NCI-H2196 (cell line): ENCODE data around the gene CLBA1.

Experiments used
- DNase-seq: peaks from one replicate; lab custom pipeline; 2025; ENCODE audit not compliant: unreplicated experiment; lab: John Stamatoyannopoulos, UW

The CLBA1 gene

GRCh38 chr14:104979758-104980610 lies 5.6 kb upstream of the CLBA1 start:
- peak; percentile 66 for DNase-seq

- no peak for DNase-seq
Measured at GRCh38 chr14:104980611-104981531, 4.7 kb upstream of the CLBA1 start.

GRCh38 chr14:104981699-104982541 lies 3.7 kb upstream of the CLBA1 start:
- no peak for DNase-seq

GRCh38 chr14:104982548-104983230 lies 2.9 kb upstream of the CLBA1 start:
- no peak for DNase-seq

GRCh38 chr14:104983231-104983721 lies 2.3 kb upstream of the CLBA1 start:
- DNase-seq = no peak

GRCh38 chr14:104984056-104984894 lies 1.3 kb upstream of the CLBA1 start:
- no peak for DNase-seq

- DNase-seq = no peak
Measured at GRCh38 chr14:104986487-104987164, 1.0 kb downstream of the CLBA1 start.

- no peak for DNase-seq
Measured at GRCh38 chr14:104989236-104989950, 3.8 kb downstream of the CLBA1 start.

GRCh38 chr14:104989951-104990303 lies 4.3 kb downstream of the CLBA1 start:
- DNase-seq = no peak

- DNase-seq = no peak
Measured at GRCh38 chr14:104991896-104992230, 6.3 kb downstream of the CLBA1 start.

- no peak for DNase-seq
Measured at GRCh38 chr14:104992501-104992900, 6.9 kb downstream of the CLBA1 start.

GRCh38 chr14:104993306-104993705 lies 7.7 kb downstream of the CLBA1 start:
- DNase-seq = no peak

GRCh38 chr14:104993808-104994591 lies 8.4 kb downstream of the CLBA1 start:
- no peak for DNase-seq

GRCh38 chr14:104994978-104995377 lies 9.4 kb downstream of the CLBA1 start:
- no peak for DNase-seq

- no peak for DNase-seq
Measured at GRCh38 chr14:104996032-104996431, 10.4 kb downstream of the CLBA1 start.

- DNase-seq = no peak
Measured at GRCh38 chr14:104996483-104996882, 10.9 kb downstream of the CLBA1 start.

- peak; percentile 35 for DNase-seq
Measured at GRCh38 chr14:104998801-104999200, 13.2 kb downstream of the CLBA1 start.

- DNase-seq = no peak
Measured at GRCh38 chr14:104999361-104999760, 13.8 kb downstream of the CLBA1 start.
